Retina (tissue), 1 donor: ENCODE measurements around the gene SLIT3.
A peak's percentile ranks its signal among the peaks of the same experiment; 100 is the strongest.
"Not testable (repeated sequence)": the region's sequence is repeated elsewhere in the genome, so short reads cannot be mapped to it uniquely, and the experiment has no call there.

Source experiments
- DNase-seq: peaks from one replicate; pipeline ENCODE4 v3.0.0-alpha.2; 2016

The SLIT3 gene

DNA sequence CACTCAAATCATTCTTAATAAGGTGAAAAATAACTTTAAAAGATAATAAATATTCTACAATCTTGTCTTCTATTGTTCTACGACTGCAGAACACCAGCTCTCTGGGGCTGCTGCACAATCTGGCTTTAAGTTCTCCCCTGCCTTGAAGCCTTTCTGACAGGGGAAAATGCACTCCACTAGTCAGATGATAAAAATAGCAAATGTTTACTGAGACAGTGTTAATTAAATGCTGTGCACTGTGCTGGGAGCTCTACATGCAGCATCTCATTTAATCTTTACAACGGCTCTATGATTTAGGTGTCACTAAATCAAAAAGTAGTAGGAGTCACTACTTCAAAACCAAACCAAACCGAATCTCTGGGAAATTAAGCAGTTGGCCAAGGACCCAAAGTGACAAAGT is 132.7 kb downstream of the SLIT3 start:
- DNase-seq = no peak

DNA sequence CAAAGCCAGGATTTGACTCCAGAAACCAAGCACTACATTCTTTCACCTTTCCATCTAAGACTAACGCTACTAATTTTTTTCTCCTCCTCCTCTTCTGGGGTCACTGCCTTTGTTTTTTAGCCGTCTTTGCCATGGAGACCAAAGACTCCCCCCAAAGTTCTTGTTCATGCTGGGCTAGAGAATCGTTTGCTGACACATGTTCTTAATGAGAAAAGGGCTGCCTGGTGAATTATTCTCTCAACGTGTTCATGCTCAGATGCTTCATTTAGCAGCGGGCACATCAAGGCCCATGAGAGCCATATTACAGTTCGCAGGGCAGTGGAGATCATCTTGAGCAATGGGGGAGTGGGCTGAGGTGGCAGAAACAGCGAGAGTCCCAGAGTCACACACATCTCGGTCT is 134.9 kb downstream of the SLIT3 start:
- DNase-seq = no peak

DNA sequence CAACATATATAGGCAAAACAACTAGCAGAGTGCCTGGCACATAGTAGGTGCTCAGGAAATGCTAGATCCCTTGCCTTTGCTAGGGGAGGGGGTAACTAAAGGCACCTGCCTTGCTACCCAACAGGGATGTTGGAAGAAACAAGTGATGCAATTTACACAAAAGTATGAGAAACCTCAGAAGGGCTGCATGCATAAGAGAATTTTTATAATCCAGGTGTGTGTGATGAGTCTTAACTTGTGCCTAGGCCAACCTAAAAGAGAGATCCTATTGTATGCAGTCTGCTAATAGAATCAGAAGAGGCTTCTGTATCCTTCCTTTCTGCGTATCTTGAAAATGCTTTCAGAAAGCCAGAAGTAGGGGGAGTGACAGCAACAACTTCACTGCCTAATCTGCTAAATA is 135.9 kb downstream of the SLIT3 start:
- DNase-seq = no peak

DNA sequence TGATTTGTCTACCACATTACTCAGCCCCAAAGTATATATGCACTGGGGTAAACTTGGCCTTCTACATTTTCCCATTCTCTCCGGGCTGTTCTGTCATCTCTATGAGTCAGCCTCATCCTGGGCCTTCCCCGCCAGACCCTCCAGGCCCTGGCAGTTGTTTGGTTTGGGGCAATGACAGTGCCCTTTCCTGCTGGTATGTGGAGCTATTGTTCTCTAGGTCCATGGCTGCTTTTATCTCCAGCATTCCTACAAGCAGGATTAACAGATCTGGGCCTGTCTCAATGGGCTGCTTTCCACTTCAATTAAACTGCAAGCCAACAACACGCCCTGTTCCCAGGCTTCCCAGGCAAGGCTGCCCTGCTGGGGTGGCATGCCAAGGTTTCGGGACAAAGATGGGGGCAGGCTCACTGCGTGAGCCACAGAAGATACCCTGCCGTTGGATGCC is 136.4 kb downstream of the SLIT3 start:
- peak; percentile 52 for DNase-seq

DNA sequence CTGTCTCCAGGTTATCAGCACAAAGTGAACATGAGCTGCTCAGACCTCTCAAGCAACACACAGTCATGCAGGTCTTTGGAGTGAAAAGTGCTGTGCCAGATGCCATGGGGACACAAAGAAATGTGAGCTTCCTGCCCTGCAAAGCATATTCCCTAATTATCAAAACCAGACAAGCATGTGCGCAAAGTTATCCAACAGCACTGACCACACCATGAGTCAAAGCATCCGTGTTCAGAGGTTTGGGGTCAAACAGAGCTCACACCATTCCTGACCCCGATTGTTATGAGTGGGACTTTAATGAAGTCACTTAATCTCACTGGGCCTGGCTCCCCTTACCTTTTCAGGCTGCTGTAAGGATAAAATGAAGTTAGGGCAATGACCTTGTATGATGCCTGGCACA is 138.5 kb downstream of the SLIT3 start:
- DNase-seq = no peak

DNA sequence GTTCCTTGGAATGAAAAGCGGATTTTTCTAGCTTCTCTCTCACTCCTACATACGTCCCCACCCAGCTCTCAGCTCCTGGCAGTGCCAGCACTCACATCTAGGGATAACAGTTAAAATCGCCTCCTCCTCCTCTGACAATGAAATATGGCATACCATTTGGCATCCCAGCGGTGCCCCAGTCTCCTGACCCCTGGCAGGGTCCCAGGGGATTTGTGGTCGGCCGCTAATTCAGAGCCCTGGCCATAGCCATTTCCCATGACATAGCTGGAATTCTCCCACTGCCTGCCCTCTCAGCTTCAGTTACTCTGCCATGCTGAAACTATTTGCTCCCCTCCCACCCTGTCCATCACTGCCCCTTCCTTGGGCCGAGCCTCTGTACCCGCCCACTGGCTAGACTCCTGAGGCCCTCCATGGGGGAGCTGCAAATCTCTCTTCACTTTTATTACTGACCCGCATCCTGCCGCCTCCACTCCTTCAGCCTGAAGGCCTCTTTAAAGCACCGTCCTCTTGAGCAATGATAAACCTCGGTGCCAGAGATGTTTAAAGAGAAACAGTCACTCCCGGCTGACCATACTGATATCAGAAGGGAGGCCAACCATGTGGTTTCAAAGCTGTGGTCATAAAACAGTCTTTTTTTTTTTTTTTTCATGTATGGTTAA is 139.8 kb downstream of the SLIT3 start:
- peak; percentile 68 for DNase-seq

DNA sequence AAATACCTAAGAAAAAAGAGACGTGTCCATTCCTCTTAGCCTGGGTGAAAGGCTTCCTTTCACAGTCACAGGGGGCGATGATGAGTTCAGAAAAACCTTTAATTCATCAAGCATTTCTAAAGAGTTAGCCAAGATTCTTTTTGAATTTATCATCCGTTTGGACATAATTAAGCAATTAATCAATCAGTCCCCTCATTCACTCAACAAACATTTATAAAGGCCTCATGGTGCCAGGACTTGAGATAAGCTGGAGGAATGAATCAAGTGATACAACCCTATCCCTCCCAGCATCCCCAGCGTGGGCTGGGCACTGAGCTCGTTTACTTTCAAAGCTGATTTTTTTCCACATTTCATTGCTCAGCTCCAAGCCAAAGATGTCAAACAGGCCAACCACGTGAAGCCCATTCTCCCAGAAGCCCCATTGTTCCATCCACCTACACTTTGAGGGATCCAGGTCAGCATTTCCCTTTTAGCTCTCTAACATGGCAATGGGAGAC is 140.5 kb downstream of the SLIT3 start:
- no peak for DNase-seq

DNA sequence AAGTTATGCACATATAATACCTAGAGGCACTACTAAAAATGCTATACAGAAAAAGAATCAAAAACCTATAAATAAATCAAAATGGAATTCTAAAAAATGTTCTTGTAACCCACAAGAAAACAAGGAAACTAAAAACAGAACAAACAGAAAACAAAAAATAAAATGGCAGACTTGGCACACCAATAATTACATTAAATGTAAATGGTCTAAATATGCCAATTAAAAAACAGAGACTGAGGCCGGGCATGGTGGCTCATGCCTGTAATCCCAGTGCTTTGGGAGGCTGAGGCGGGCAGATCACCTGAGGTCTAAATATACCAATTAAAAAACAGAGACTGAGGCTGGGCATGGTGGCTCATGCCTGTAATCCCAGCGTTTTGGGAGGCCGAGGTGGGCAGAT is 142.2 kb downstream of the SLIT3 start:
- no peak for DNase-seq

- no peak for DNase-seq
Observed at GRCh38 chr5:169157064-169157463, 143.9 kb downstream of the SLIT3 start.

DNA sequence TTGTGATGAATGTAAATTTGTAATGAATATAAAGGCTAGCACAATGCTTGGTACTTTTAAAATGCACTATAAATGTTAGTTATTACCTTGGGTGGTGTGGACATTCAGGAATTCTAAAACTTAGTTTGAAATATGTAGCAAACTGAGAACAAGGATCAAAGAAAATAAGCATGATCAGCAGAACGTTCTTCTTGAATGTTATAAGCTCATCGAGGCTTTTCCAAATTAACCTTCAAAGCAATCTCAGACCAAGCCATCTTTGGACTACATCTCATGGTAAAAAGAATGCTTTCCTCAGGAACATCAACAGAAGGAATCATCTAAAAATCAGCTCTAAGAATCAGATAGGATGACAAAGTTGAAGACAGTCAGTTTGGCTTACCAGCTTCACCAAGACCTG is 146.3 kb downstream of the SLIT3 start:
- no peak for DNase-seq

DNA sequence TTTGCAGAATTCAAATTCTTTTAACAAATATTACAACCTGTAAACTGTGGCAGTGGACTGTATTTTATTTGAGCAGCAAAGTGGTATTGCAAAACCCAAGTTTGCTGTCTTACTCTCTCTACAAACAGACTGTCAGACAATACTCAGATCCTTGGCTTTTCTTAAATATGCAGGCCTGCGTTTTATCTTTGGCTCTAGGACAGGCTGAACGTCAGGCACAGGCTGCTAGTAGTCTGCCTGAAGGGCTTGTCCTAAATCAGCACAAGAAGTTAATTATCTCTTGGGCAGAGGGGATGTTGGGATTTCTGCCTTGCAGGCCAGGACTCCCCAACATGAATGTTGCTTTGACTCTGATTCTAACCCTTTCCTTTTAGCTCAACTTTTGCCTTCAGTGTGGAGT is 147.5 kb downstream of the SLIT3 start:
- DNase-seq = no peak

DNA sequence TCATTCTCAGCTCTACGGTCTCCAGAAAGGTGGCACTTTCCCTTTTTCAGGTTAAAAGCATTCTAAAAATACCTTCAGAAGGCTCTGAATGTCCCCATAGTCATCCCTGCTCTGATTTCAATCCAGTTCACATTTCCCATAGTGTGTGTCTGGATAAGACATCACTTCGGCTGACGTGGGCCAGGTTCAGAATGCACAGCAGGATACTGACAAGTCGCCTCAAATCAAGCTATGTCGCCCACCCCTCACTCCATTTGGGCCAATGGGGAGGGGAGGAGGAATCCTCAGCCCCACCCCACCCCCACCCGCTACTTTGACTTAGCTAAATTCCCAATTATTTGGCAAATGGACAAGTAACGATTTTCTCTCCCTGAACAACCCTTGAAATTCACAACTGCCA is 148.0 kb downstream of the SLIT3 start:
- no peak for DNase-seq

DNA sequence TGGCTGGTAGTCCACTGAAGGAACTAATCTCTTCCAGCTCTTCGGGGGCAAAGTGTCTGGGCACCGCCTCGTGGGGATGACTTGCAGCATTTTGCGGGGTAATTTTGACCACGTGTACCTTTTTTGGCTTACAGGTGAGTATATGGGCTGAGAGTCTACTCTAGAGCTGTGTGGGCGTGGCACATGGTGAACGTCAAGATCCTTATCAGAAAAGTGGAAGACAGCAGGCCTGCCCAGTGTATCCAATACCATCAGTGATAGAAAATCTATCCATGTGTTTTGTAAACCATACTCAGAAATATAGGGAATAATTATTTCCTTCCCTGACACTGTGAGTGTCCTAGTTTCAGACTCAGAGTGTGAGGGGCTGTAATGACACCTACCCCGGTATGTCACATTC is 148.5 kb downstream of the SLIT3 start:
- DNase-seq = no peak

- DNase-seq = peak; percentile 28
Observed at GRCh38 chr5:169151051-169151805, 149.7 kb downstream of the SLIT3 start.

DNA sequence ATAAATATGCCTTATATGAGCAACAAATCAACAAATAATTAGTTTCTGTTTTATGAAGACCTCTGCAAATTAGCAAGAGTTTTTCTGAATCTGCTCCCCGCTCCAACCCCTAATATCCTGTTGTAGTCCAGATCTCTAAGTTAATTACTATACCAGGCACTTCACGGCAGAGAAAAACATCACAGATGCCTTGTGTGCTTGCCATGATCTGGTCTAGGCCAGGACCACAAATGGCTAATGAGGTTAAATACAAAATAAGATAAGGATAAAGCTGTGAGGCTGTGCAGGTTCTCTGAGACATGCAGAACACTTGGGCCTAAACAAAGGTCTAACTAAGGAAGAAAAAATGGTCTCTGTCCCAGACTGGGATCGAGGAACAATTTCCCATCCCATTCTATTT is 150.8 kb downstream of the SLIT3 start:
- DNase-seq = no peak

- DNase-seq = no peak
Observed at GRCh38 chr5:169149317-169149716, 151.6 kb downstream of the SLIT3 start.

DNA sequence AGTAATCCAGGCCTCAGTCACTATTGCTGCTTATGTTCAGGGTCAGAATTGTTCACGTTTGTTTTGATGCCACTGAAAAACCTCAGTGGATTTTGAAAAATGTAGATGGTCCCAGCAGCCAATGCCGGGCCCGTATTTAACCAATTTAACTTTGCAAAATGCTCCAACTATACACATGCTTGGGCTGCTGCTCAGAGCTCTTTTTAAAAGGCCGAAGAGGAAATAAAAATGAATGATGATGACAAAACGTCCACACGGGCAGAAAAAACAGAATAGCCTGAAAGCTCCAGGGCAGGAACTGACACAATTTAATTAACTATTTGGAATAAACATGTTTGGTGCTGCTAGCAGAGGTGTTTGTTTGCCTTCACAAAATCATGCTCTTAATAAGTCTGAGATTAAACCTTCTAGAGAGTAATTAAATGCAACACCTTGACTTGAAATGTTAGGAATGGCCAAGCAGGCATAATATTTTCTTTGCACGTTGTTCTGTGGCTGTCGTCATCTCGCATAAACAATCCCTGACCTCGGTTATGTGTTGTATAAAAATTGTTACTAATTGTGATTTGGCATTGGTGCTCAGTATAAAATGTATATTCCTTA is 152.7 kb downstream of the SLIT3 start:
- DNase-seq = no peak

GRCh38 chr5:169147534-169147933 is 153.4 kb downstream of the SLIT3 start:
- no peak for DNase-seq

DNA sequence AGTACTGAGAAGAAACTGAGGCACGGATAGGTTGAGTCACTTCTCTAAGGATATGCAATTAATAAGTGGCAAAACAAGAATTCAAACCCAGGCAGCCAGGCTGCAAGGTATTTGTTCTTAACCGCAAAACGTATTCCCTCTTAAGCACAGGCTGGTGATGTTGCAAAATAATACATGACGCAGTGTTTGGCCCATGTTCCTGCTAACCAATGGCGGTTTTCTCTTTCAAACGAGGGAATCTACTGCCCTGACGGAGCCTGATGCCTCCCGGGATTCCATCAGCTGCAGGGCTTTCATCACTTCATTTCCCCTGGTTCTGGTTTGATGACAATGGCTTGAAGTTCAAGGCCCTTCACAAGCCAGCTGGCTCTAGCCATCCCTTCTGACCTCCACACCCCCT is 154.8 kb downstream of the SLIT3 start:
- no peak for DNase-seq

DNA sequence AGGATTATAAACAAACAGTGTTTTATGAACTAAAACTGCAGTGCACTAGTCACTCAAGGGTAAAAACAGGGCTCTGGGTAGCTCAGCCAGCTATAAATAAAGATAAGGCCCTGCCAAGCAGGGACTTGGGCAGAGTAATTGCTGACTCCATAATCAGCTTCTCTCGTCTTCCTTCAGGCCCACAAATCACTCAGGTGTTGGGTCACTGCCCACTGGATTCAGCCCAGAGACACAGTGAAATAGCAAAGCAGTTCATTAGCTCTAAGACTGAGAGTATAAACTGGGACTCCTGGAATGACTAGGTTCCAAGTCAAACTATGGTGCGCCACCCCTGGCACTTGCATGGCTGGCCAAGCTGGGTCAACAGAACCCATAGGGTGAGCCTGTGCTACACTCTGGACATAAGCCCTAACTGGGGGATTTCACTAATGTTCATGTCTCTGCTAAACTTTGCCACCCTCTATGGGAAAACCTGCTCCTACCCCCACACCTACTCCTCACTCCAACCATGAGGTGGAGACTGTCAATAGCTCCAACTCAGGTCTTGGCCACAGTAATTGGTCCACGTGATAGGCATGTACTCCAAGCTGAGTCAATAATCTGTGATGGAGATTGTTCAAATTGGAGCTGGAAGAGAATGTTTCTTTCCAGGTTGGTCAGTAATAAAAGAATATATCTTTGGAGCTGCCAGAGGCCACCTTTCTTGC is 158.5 kb downstream of the SLIT3 start:
- DNase-seq = no peak

DNA sequence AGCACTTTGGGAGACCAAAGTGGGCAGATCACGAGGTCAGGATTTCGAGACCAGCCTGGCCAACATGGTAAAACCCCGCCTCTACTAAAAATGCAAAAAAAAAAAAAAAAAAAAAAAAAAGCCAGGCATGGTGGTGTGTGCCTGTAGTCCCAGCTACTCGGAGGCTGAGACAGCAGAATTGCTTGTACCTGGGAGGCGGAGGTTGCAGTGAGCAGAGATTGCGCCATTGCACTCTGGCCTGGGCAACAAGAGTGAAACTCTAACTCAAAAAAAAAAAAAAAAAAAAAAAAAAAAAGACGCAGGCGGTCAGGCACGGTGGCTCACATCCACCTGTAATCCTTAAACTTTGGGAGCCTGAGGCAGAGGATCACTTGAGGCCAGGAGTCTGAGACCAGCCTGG is 160.7 kb downstream of the SLIT3 start:
- not testable (repeated sequence) for DNase-seq

DNA sequence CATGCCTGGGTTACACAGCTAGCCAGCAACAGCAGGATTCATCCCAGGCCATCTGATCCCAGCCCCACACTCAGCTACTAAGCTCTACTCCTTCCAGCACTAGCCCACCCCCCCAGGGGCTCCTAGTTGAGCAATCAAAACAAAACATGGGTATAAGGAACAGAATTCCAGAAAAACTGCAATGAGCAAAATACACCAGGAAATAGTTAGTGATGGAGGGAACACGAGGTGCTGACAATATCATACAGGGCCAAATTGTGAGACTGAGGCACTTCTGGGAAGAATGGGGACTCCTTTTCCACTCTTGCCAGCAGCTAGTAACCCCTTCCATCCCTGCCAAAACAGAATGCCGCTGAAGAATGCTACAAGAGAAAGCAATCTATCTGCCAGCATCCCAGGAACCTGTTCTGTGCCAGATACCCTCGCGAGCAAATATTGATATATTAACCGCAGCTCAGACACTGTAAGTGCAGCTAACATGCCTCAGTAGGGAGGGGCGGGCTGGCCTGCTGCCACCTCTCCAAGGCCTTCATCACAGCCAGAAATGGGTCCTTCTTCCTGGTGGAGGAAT is 161.4 kb downstream of the SLIT3 start:
- no peak for DNase-seq

DNA sequence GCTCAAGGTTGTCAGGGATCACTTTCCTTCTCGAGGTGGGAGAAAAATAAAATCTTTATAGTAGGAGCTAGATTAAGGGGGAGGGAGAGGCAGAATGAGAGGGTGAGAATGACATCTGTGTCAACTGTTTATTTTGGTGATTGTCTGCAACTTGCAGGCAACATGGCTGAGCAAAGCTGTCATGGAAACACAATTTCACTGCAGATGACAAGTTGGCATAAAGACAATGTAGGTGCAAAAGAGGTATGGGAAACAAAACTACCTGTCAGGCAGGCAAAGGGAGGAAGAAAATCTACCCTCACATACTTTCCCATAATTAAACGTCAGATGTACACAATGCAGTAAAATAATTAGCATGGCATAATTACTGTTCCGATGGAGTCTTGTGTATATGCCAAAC is 167.4 kb downstream of the SLIT3 start:
- DNase-seq = no peak
